ENCODE results near the gene SSBP2. TPM values are rescaled to one million over a fixed set of nuclear protein-coding genes. Genes with fewer than 3 reads are reported as not detected.

The SSBP2 gene
- polyA plus RNA-seq, 1 experiment: 74.3 TPM

- TF ChIP-seq CTCF (IDR thresholded peaks at IDR 0.05; ENCODE audit: low read depth, low read length): no peak
- POLR2A ChIA-PET: no interaction called here
- Histone ChIP-seq H3K9me3 (ENCODE audit: control insufficient read depth, insufficient read depth, low read length) (no peaks in the 10 kb centered on the region), H3K27me3 (ENCODE audit: control insufficient read depth, insufficient read depth, low read length) (no peaks in the 10 kb centered on the region), H3K27ac (ENCODE audit: low read depth, low read length) (no peak overlapping the region), H3K4me3 (ENCODE audit: low read depth, low read length) (no peak overlapping the region)
- DNase-seq (ENCODE audit: low read depth, low spot score): no peak
- CTCF ChIA-PET: no interaction called here
These were observed 349.6 kb downstream of the SSBP2 start for GRCh38 chr5:81401266-81401665.

- no peaks in the 10 kb centered on the region for H3K27me3 ChIP-seq (ENCODE audit: control insufficient read depth, insufficient read depth, low read length)
- no peak for TF ChIP-seq CTCF (IDR thresholded peaks at IDR 0.05; ENCODE audit: low read depth, low read length)
- no peak overlapping the region for H3K4me3 ChIP-seq (ENCODE audit: low read depth, low read length)
- no peak for DNase-seq (ENCODE audit: low read depth, low spot score)
- H3K27ac ChIP-seq (ENCODE audit: low read depth, low read length): no peak overlapping the region
- ChIA-PET POLR2A (no interaction called here), CTCF (no interaction called here)
- H3K9me3 ChIP-seq (ENCODE audit: control insufficient read depth, insufficient read depth, low read length): no peaks in the 10 kb centered on the region
These were observed 350.5 kb downstream of the SSBP2 start for GRCh38 chr5:81400375-81400774.

- H3K9me3 ChIP-seq (ENCODE audit: control insufficient read depth, insufficient read depth, low read length): no peaks in the 10 kb centered on the region
- ChIA-PET CTCF (interaction anchor here (0.6 to 1.4 kb wide), 3 partner anchors 10 to 440 kb away, joined by 3 to 6 read pairs (median 3); no protein-coding TSS in a partner anchor), POLR2A (no interaction called here)
- H3K4me3 ChIP-seq (ENCODE audit: low read depth, low read length): no peak overlapping the region
- TF ChIP-seq CTCF (IDR thresholded peaks at IDR 0.05; ENCODE audit: low read depth, low read length): no peak
- no peaks in the 10 kb centered on the region for H3K27me3 ChIP-seq (ENCODE audit: control insufficient read depth, insufficient read depth, low read length)
- DNase-seq (ENCODE audit: low read depth, low spot score): no peak
- no peak overlapping the region for H3K27ac ChIP-seq (ENCODE audit: low read depth, low read length)
These were observed 352.2 kb downstream of the SSBP2 start for GRCh38 chr5:81398741-81399140.

GRCh38 chr5:81397176-81397575 is 353.7 kb downstream of the SSBP2 start:
- ChIA-PET POLR2A (no interaction called here), CTCF (no interaction called here)
- TF ChIP-seq CTCF (IDR thresholded peaks at IDR 0.05; ENCODE audit: low read depth, low read length): no peak
- Histone ChIP-seq H3K27ac (ENCODE audit: low read depth, low read length) (no peak overlapping the region), H3K4me3 (ENCODE audit: low read depth, low read length) (no peak overlapping the region), H3K27me3 (ENCODE audit: control insufficient read depth, insufficient read depth, low read length) (no peaks in the 10 kb centered on the region), H3K9me3 (ENCODE audit: control insufficient read depth, insufficient read depth, low read length) (no peaks in the 10 kb centered on the region)
- DNase-seq (ENCODE audit: low read depth, low spot score): no peak

GRCh38 chr5:81395262-81395661 is 355.6 kb downstream of the SSBP2 start:
- Histone ChIP-seq H3K4me3 (ENCODE audit: low read depth, low read length) (no peak overlapping the region), H3K9me3 (ENCODE audit: control insufficient read depth, insufficient read depth, low read length) (no peaks in the 10 kb centered on the region), H3K27ac (ENCODE audit: low read depth, low read length) (no peak overlapping the region), H3K27me3 (ENCODE audit: control insufficient read depth, insufficient read depth, low read length) (peaks cover 3% of the 10 kb centered on the region)
- ChIA-PET CTCF (interaction anchor here (1.4 kb wide), 1 partner anchor 30 kb away, joined by 6 read pairs; no protein-coding TSS in a partner anchor), POLR2A (no interaction called here)
- no peak for TF ChIP-seq CTCF (IDR thresholded peaks at IDR 0.05; ENCODE audit: low read depth, low read length)
- DNase-seq (ENCODE audit: low read depth, low spot score): no peak
